ENCODE data around the gene PIGC. TPM values are rescaled to one million over a fixed set of nuclear protein-coding genes. Genes with fewer than 3 reads are reported as not detected.

Gene PIGC
- total and polyA plus RNA-seq, 3 donors (not counting 1 experiment from before 2014, with no cell fraction given), result 17.7 to 18.5 (median 18.3) TPM

Other genes starting within 250 kb of the PIGC start
- gene C1orf105, start 23.4 kb downstream of the PIGC start, total RNA-seq, result not detected
- gene C1orf105, start 23.4 kb downstream of the PIGC start, polyA plus RNA-seq, result not detected
- 10 to 100 TPM; 31.9 to 36.2 TPM for gene SUCO, start 89.1 kb upstream of the PIGC start, total RNA-seq
- 8.8 TPM for gene SUCO, start 89.1 kb upstream of the PIGC start, polyA plus RNA-seq
- gene FASLG, start 215.0 kb upstream of the PIGC start, total RNA-seq, result not detected
- not detected for gene FASLG, start 215.0 kb upstream of the PIGC start, polyA plus RNA-seq

All from mammary epithelial cell (primary cell).